GM12878 (cell line): ENCODE measurements around the gene COL4A5. TPM values are rescaled to one million over a fixed set of nuclear protein-coding genes. Genes with fewer than 3 reads are reported as not detected.

ENCODE experiments used
- ATAC-seq: fragments of 200-7000 bp; cut with Tn5 transposase; 3 replicates; pipeline ENCODE4 v1.9.1; 2020; ENCODE audit warnings: mild to moderate bottlenecking, moderate library complexity
- BruUV-seq: library from RNA; stranded (reverse); fragments of 400-500 nt; replicated peaks from 2 replicates; lab custom pipeline; 2021; lab: Mats Ljungman, UMichigan
- CTCF ChIA-PET: fragments of 300-600 bp; sonication (Branson Sonifier 250); formaldehyde crosslinking; extraction: SDS; loops from one replicate; lab custom pipeline; 2021; ENCODE audit warnings: inconsistent platforms; lab: Yijun Ruan, JAX
- POLR2A ChIA-PET: fragments of 350-600 bp; formaldehyde crosslinking; extraction: SDS; loops from one replicate; lab custom pipeline; 2021; ENCODE audit warnings: inconsistent platforms; lab: Charles Lee
- RAD21 ChIA-PET: fragments of 300-600 bp; sonication (Branson Sonifier 250); formaldehyde crosslinking; loops from one replicate; lab custom pipeline; 2023; ENCODE audit warnings: antibody characterized with exemption; ENCODE audit not compliant: unreplicated experiment; lab: Charles Lee
- SMC1A ChIA-PET: fragments of 300-600 bp; sonication (Branson Sonifier 250); formaldehyde crosslinking; loops from one replicate; lab custom pipeline; 2023; ENCODE audit not compliant: unreplicated experiment, uncharacterized antibody; lab: Charles Lee
- DNase-seq: peaks from one replicate; pipeline ENCODE4 v3.0.0-alpha.2; 2011; ENCODE audit warnings: low read depth, low spot score
- FAIRE-seq: peaks from 3 replicates; lab custom pipeline; 2011; peaks lifted over from hg19 to GRCh38; lab: Jason Lieb, UNC
- H2AFZ ChIP-seq: 2 replicates; pipeline ENCODE4 v1.6.0; 2011; ENCODE audit warnings: low read depth, low read length, control low read depth; ENCODE audit not compliant: control insufficient read depth
- H3K27ac ChIP-seq: 2 replicates; pipeline ENCODE4 v1.5.1; 2011; ENCODE audit warnings: control low read depth; ENCODE audit not compliant: control insufficient read depth, insufficient read depth
- H3K27me3 ChIP-seq, 2 experiments: replicated peaks in 1 of 2; 2 replicates each; pipeline versions ENCODE4 v1.6.0 to v1.6.1; 2011; ENCODE audit warnings: low read length in 1 of 2; ENCODE audit not compliant: control insufficient read depth in 2 of 2, insufficient read depth in 2 of 2
- H3K36me3 ChIP-seq, 2 experiments: 2 replicates each; pipeline ENCODE4 v1.5.1; 2011; ENCODE audit warnings: low read length in 1 of 2; ENCODE audit not compliant: control insufficient read depth in 2 of 2, insufficient read depth in 2 of 2
- H3K4me1 ChIP-seq: 2 replicates; pipeline ENCODE4 v1.6.1; 2011; ENCODE audit warnings: mild to moderate bottlenecking, low read length, moderate library complexity, mixed read lengths; ENCODE audit not compliant: control insufficient read depth, insufficient read depth
- H3K4me2 ChIP-seq: 2 replicates; pipeline ENCODE4 v1.6.0; 2011; ENCODE audit warnings: control low read depth; ENCODE audit not compliant: control insufficient read depth, insufficient read depth
- H3K4me3 ChIP-seq: fragments of 200-600 bp; sonication (generic); 2 replicates; pipeline ENCODE4 v1.5.1; 2016
- H3K79me2 ChIP-seq: 2 replicates; pipeline ENCODE4 v1.6.0; 2011; ENCODE audit warnings: low read length; ENCODE audit not compliant: control insufficient read depth, insufficient read depth
- H3K9ac ChIP-seq: 2 replicates; pipeline ENCODE4 v1.8.0; 2011; ENCODE audit warnings: low read length, control low read depth, mixed read lengths; ENCODE audit not compliant: control insufficient read depth, insufficient read depth
- H3K9me3 ChIP-seq: replicated peaks from 3 replicates; pipeline ENCODE4 v1.5.1; 2011; ENCODE audit warnings: mild to moderate bottlenecking, low read length; ENCODE audit not compliant: control insufficient read depth, insufficient read depth
- H4K20me1 ChIP-seq: 2 replicates; pipeline ENCODE4 v1.6.0; 2011; ENCODE audit not compliant: control insufficient read depth, insufficient read depth
- EP300 ChIP-seq, 2 experiments: fragments of 150-350 bp in 1 of 2; IDR thresholded peaks; 2 replicates each; pipeline ENCODE4 v1.6.1; 2011 to 2012; ENCODE audit warnings: low read depth in 2 of 2, low read length in 2 of 2, borderline replicate concordance in 1 of 2, improper control_type of control experiment in 1 of 2, inconsistent platforms in 1 of 2; ENCODE audit not compliant: control insufficient read depth in 1 of 2
- FOXK2 ChIP-seq: fragments of 450-650 bp; IDR thresholded peaks from 2 replicates; pipeline ENCODE4 v1.6.1; 2017; ENCODE audit warnings: mild to moderate bottlenecking, moderate library complexity
- GATAD2B ChIP-seq: fragments of 450-650 bp; conservative IDR thresholded peaks from 2 replicates; pipeline ENCODE4 v1.6.1; 2017; ENCODE audit warnings: low read depth, mild to moderate bottlenecking, moderate library complexity
- JUNB ChIP-seq: IDR thresholded peaks from 2 replicates; pipeline ENCODE4 v1.6.1; 2016; ENCODE audit warnings: antibody characterized with exemption, mild to moderate bottlenecking
- MTA3 ChIP-seq: IDR thresholded peaks from 2 replicates; pipeline ENCODE4 v1.6.1; 2012; ENCODE audit warnings: low read length, inconsistent platforms, borderline replicate concordance
- NFYA ChIP-seq: IDR thresholded peaks from 2 replicates; pipeline ENCODE4 v1.6.1; 2011; ENCODE audit warnings: low read depth, mild to moderate bottlenecking, low read length, improper control_type of control experiment, borderline replicate concordance
- NRF1 ChIP-seq: conservative IDR thresholded peaks from 2 replicates; pipeline ENCODE4 v1.6.1; 2011; ENCODE audit warnings: mild to moderate bottlenecking, low read depth, low read length, improper control_type of control experiment
- PML ChIP-seq: IDR thresholded peaks from 2 replicates; pipeline ENCODE4 v1.6.1; 2012; ENCODE audit warnings: low read length, inconsistent platforms
- SMC3 ChIP-seq: IDR thresholded peaks from 2 replicates; pipeline ENCODE4 v1.6.1; 2011; ENCODE audit warnings: low read length, improper control_type of control experiment, borderline replicate concordance
- SUZ12 ChIP-seq: fragments of 200-600 bp; sonication (generic); IDR thresholded peaks from one replicate; pipeline ENCODE4 v1.6.1; 2018; ENCODE audit warnings: antibody characterized with exemption, mild to moderate bottlenecking; ENCODE audit not compliant: unreplicated experiment
- ZNF207 ChIP-seq: fragments of 450-650 bp; IDR thresholded peaks from 2 replicates; pipeline ENCODE4 v1.6.1; 2014; ENCODE audit warnings: antibody characterized with exemption, mild to moderate bottlenecking, borderline replicate concordance
- ZSCAN29 ChIP-seq: fragments of 450-650 bp; IDR thresholded peaks from 2 replicates; pipeline ENCODE4 v1.6.1; 2017; ENCODE audit warnings: mild to moderate bottlenecking, moderate library complexity
- WGBS: methylation state at CpG from one replicate; pipeline ENCODE4 v1.1.6; 2016; ENCODE audit warnings: low lambda C conversion rate; ENCODE audit not compliant: insufficient replicate concordance, insufficient coverage; ENCODE audit errors: missing lambda C conversion rate; 5-methylcytosine and 5-hydroxymethylcytosine counted together
- in situ Hi-C: fragments of 300-500 bp; cut with MboI; formaldehyde crosslinking; loops from 9 replicates; pipeline ENCODE4 v1.14.3; 2018; ENCODE audit warnings: mixed read lengths
- intact Hi-C: fragments of 100-400 bp; cut with micrococcal nuclease; formaldehyde crosslinking; loops from one replicate; pipeline ENCODE4 v1.14.2; 2022; ENCODE audit not compliant: unreplicated experiment
- polyA plus RNA-seq, 11 experiments: library from polyadenylated mRNA; depleted of rRNA in 4 of 11; unstranded in 6 of 11; stranded (reverse) in 5 of 11; fragments of >200 nt; fragmentation: Nextera tagmentation in 4 of 11; fragmentation: Illumina TruSeq in 1 of 11; extraction: Ambion mirVana in 4 of 11; extraction: Trizol in 1 of 11; gene quantifications; 1 replicate in 1 of 11; 2 replicates in 10 of 11; pipeline versions ENCODE4 v1.2.1 to v1.2.3, GENCODE V29; 2011 to 2016; ENCODE audit warnings: inconsistent platforms in 2 of 11, missing spikeins in 2 of 11, low read depth in 1 of 11
- total RNA-seq, 4 experiments: library from RNA; depleted of rRNA in 3 of 4; stranded (reverse); fragments of >200 nt in 3 of 4; fragmentation: Illumina TruSeq in 1 of 4; extraction: Trizol in 1 of 4; gene quantifications; 2 replicates each; pipeline versions ENCODE4 v1.2.1 to v1.2.3, GENCODE V29; 2013 to 2021
- TF ChIP-seq, protein P1 (sequence below): IDR thresholded peaks from 2 replicates; pipeline ENCODE4 v1.6.1; 2012; ENCODE audit warnings: mild to moderate bottlenecking, low read depth, low read length
- TF ChIP-seq, protein P2 (sequence below): fragments of 450-650 bp; IDR thresholded peaks from 2 replicates; pipeline ENCODE4 v1.6.1; 2018; ENCODE audit warnings: borderline replicate concordance, mild to moderate bottlenecking; ENCODE audit not compliant: partially characterized antibody

The COL4A5 gene
- total and polyA plus RNA-seq, 10 of the 15 experiments (the other 5 are each of a cell fraction or from before 2014, with no cell fraction given): 0.13 to 2.8 (median 0.38) TPM; not detected in 1

DNA sequence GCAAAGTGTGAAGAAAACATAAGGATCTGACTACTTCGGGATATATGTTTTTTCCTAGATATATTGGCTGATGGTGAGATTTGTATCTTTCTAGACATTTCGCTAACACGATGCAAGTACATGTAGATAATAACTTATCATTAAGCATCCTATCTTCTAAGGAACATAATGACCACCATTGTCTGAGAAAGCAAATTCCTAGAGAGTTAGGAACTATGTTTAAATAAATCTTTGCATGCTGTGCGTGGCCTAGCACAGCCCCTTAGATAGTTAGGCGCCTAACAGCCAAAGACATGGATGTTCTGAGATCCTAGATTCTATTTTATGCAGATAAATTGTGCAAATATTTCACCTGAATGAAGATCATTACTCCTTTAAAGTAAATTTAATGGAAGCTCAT, 4.4 kb upstream of the COL4A5 start:
- SMC1A ChIA-PET: interaction anchor here (1.4 to 1.9 kb wide), 2 partner anchors 14 to 36 kb away, joined by 3 to 4 read pairs; no protein-coding TSS in a partner anchor
- FAIRE-seq: no peak

More for the DNA sequence above, 4.4 kb upstream of the COL4A5 start:
- H3K4me2 ChIP-seq: no peak overlapping the region
- H3K9me3 ChIP-seq: no peaks in the 10 kb centered on the region
- H4K20me1 ChIP-seq: no peaks in the 10 kb centered on the region
- H3K9ac ChIP-seq: no peak overlapping the region
- H2AFZ ChIP-seq: no peak overlapping the region
- H3K4me1 ChIP-seq: no peaks in the 10 kb centered on the region
- DNase-seq (no peak), ATAC-seq (no peak)
- H3K27me3 ChIP-seq: peaks cover 2 to 3% of the 10 kb centered on the region in 2 experiments; a peak in 2 of 4 replicates
- no peaks in the 10 kb centered on the region for H3K36me3 ChIP-seq
- RAD21 ChIA-PET: no interaction called here
- TF ChIP-seq EP300 (IDR thresholded peaks at IDR 0.05; ENCODE audit: borderline replicate concordance in 1 of 2, control insufficient read depth in 1 of 2, low read depth in 2 of 2, low read length in 2 of 2) (no peak), JUNB (no peak), SMC3 (no peak), MTA3 (no peak), FOXK2 (no peak), ZNF207 (no peak), ZSCAN29 (no peak), SUZ12 (no peak), NFYA (no peak), PML (no peak), GATAD2B (no peak), NRF1 (no peak)
- TF ChIP-seq, protein P1, sequence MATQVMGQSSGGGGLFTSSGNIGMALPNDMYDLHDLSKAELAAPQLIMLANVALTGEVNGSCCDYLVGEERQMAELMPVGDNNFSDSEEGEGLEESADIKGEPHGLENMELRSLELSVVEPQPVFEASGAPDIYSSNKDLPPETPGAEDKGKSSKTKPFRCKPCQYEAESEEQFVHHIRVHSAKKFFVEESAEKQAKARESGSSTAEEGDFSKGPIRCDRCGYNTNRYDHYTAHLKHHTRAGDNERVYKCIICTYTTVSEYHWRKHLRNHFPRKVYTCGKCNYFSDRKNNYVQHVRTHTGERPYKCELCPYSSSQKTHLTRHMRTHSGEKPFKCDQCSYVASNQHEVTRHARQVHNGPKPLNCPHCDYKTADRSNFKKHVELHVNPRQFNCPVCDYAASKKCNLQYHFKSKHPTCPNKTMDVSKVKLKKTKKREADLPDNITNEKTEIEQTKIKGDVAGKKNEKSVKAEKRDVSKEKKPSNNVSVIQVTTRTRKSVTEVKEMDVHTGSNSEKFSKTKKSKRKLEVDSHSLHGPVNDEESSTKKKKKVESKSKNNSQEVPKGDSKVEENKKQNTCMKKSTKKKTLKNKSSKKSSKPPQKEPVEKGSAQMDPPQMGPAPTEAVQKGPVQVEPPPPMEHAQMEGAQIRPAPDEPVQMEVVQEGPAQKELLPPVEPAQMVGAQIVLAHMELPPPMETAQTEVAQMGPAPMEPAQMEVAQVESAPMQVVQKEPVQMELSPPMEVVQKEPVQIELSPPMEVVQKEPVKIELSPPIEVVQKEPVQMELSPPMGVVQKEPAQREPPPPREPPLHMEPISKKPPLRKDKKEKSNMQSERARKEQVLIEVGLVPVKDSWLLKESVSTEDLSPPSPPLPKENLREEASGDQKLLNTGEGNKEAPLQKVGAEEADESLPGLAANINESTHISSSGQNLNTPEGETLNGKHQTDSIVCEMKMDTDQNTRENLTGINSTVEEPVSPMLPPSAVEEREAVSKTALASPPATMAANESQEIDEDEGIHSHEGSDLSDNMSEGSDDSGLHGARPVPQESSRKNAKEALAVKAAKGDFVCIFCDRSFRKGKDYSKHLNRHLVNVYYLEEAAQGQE: no peak
- TF ChIP-seq, protein P2, sequence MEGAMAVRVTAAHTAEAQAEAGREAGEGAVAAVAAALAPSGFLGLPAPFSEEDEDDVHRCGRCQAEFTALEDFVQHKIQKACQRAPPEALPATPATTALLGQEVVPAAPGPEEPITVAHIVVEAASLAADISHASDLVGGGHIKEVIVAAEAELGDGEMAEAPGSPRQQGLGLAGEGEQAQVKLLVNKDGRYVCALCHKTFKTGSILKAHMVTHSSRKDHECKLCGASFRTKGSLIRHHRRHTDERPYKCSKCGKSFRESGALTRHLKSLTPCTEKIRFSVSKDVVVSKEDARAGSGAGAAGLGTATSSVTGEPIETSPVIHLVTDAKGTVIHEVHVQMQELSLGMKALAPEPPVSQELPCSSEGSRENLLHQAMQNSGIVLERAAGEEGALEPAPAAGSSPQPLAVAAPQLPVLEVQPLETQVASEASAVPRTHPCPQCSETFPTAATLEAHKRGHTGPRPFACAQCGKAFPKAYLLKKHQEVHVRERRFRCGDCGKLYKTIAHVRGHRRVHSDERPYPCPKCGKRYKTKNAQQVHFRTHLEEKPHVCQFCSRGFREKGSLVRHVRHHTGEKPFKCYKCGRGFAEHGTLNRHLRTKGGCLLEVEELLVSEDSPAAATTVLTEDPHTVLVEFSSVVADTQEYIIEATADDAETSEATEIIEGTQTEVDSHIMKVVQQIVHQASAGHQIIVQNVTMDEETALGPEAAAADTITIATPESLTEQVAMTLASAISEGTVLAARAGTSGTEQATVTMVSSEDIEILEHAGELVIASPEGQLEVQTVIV: no peak
- no peak overlapping the region for H3K27ac ChIP-seq
- in situ Hi-C loops: no loop called here
- no TSS peak for BruUV-seq
- CTCF ChIA-PET: interaction anchor here (1.2 kb wide), 1 partner anchor 15 kb away, joined by 3 read pairs; no protein-coding TSS in a partner anchor
- POLR2A ChIA-PET: no interaction called here
- 9% methylated on average over 5 of the region's 5 CpGs for WGBS
- intact Hi-C loops: no loop called here
- H3K79me2 ChIP-seq: no peaks in the 10 kb centered on the region
- no peak overlapping the region for H3K4me3 ChIP-seq
